Fibroblast of peridontal ligament (primary cell): ENCODE measurements around the gene RBKS.

ENCODE experiments used
- DNase-seq: peaks from one replicate; pipeline ENCODE4 v3.0.0-alpha.2; 2010; ENCODE audit errors: extremely low read depth

Gene RBKS

GRCh38 chr2:27736031-27736889 is 153.9 kb downstream of the RBKS start:
- no peak for DNase-seq

- peak; percentile 57 for DNase-seq
Measured at GRCh38 chr2:27735263-27735904, 154.8 kb downstream of the RBKS start.

- DNase-seq: no peak
Measured at GRCh38 chr2:27734305-27734704, 155.9 kb downstream of the RBKS start.
